IMR-90 (cell line): ENCODE data around the gene PRICKLE2. TPM values are rescaled to one million over a fixed set of nuclear protein-coding genes. Genes with fewer than 3 reads are reported as not detected.
A peak's percentile ranks its signal among the peaks of the same experiment; 100 is the strongest.

ENCODE experiments used
- ATAC-seq: fragments of 200-7000 bp; cut with Tn5 transposase; 2 replicates; pipeline ENCODE4 v1.9.1; 2020; ENCODE audit warnings: low read depth, mild to moderate bottlenecking, moderate library complexity
- BruUV-seq: library from RNA; stranded (reverse); fragments of 400-500 nt; replicated peaks from 2 replicates; lab custom pipeline; 2021; lab: Mats Ljungman, UMichigan
- CTCF ChIA-PET: fragments of 300-600 bp; formaldehyde crosslinking; extraction: SDS; loops from one replicate; lab custom pipeline; 2021; ENCODE audit warnings: antibody characterized with exemption; lab: Yijun Ruan, JAX
- POLR2A ChIA-PET: fragments of 300-600 bp; sonication (Branson Sonifier 250); formaldehyde crosslinking; loops from one replicate; lab custom pipeline; 2022; ENCODE audit warnings: antibody characterized with exemption; ENCODE audit not compliant: unreplicated experiment; lab: Charles Lee
- DNase-seq: peaks from one replicate; pipeline ENCODE4 v3.0.0; 2013
- H2AFZ ChIP-seq: replicated peaks from 2 replicates; pipeline ENCODE3; 2013; ENCODE audit warnings: low read length, mild to moderate bottlenecking; ENCODE audit not compliant: poor library complexity
- H2AK5ac ChIP-seq: 2 replicates; pipeline ENCODE4 v1.6.1; 2013; ENCODE audit warnings: low read depth, low read length, inconsistent platforms
- H2AK9ac ChIP-seq: replicated peaks from 2 replicates; pipeline ENCODE3; 2013; ENCODE audit warnings: mild to moderate bottlenecking, low read depth, low read length, moderate library complexity; ENCODE audit not compliant: poor library complexity
- H2BK120ac ChIP-seq: 2 replicates; pipeline ENCODE4 v1.6.1; 2013; ENCODE audit warnings: low read depth, low read length, inconsistent platforms
- H2BK15ac ChIP-seq: 3 replicates; pipeline ENCODE4 v1.6.1; 2013; ENCODE audit warnings: low read depth, low read length, inconsistent platforms
- H2BK20ac ChIP-seq: 2 replicates; pipeline ENCODE4 v1.6.1; 2013; ENCODE audit warnings: low read depth, mild to moderate bottlenecking, inconsistent platforms, low read length, moderate library complexity
- H2BK5ac ChIP-seq: 2 replicates; pipeline ENCODE4 v1.6.1; 2013; ENCODE audit warnings: mild to moderate bottlenecking, low read depth, low read length, inconsistent platforms; ENCODE audit not compliant: poor library complexity, severe bottlenecking
- H3K14ac ChIP-seq: replicated peaks from 2 replicates; pipeline ENCODE4 v1.6.1; 2013; ENCODE audit warnings: low read depth, low read length, inconsistent platforms
- H3K18ac ChIP-seq: 2 replicates; pipeline ENCODE4 v1.6.1; 2013; ENCODE audit warnings: low read depth, low read length, control low read depth
- H3K23ac ChIP-seq: 2 replicates; pipeline ENCODE4 v1.6.1; 2013; ENCODE audit warnings: low read depth, low read length, inconsistent platforms
- H3K27ac ChIP-seq: 2 replicates; pipeline ENCODE4 v1.5.1; 2013; ENCODE audit warnings: mild to moderate bottlenecking, control low read depth, low read length; ENCODE audit not compliant: insufficient read depth
- H3K27me3 ChIP-seq: 2 replicates; pipeline ENCODE4 v1.6.1; 2013; ENCODE audit warnings: low read length; ENCODE audit not compliant: control insufficient read depth, insufficient read depth
- H3K36me3 ChIP-seq: 2 replicates; pipeline ENCODE4 v1.6.1; 2013; ENCODE audit warnings: low read length, mixed read lengths; ENCODE audit not compliant: control insufficient read depth, insufficient read depth
- H3K4ac ChIP-seq: 2 replicates; pipeline ENCODE4 v1.6.1; 2013; ENCODE audit warnings: low read depth, low read length, inconsistent platforms
- H3K4me1 ChIP-seq: 2 replicates; pipeline ENCODE4 v1.6.1; 2013; ENCODE audit warnings: low read length, mixed read lengths; ENCODE audit not compliant: control insufficient read depth, insufficient read depth
- H3K4me2 ChIP-seq: 2 replicates; pipeline ENCODE4 v1.6.1; 2013; ENCODE audit warnings: low read depth, mild to moderate bottlenecking, control low read depth, low read length, moderate library complexity
- H3K4me3 ChIP-seq: 2 replicates; pipeline ENCODE4 v1.5.1; 2013; ENCODE audit warnings: low read depth, mild to moderate bottlenecking, control low read depth, low read length, moderate library complexity; ENCODE audit not compliant: insufficient read depth
- H3K56ac ChIP-seq: 2 replicates; pipeline ENCODE4 v1.6.1; 2013; ENCODE audit warnings: low read length, inconsistent platforms; ENCODE audit not compliant: insufficient read depth; ENCODE audit errors: extremely low read depth
- H3K79me1 ChIP-seq, 2 experiments: 2 replicates each; pipeline ENCODE4 v1.6.1; 2013; ENCODE audit warnings: low read length in 2 of 2, inconsistent platforms in 1 of 2, low read depth in 1 of 2
- H3K9ac ChIP-seq: 2 replicates; pipeline ENCODE4 v1.6.1; 2013; ENCODE audit warnings: low read depth, low read length, control low read depth
- H3K9me1 ChIP-seq: 2 replicates; pipeline ENCODE4 v1.6.1; 2013; ENCODE audit warnings: low read length, inconsistent platforms; ENCODE audit not compliant: insufficient read depth
- H3K9me3 ChIP-seq: 2 replicates; pipeline ENCODE4 v1.6.1; 2013; ENCODE audit warnings: low read length; ENCODE audit not compliant: control insufficient read depth, insufficient read depth
- H4K20me1 ChIP-seq: 2 replicates; pipeline ENCODE4 v1.6.1; 2013; ENCODE audit warnings: low read length, inconsistent platforms; ENCODE audit not compliant: insufficient read depth
- H4K5ac ChIP-seq: 2 replicates; pipeline ENCODE4 v1.6.1; 2013; ENCODE audit warnings: mild to moderate bottlenecking, low read depth, low read length, control low read depth
- H4K8ac ChIP-seq, 2 experiments: 2 replicates each; pipeline ENCODE4 v1.6.1; 2013; ENCODE audit warnings: low read depth in 2 of 2, low read length in 2 of 2, control low read depth in 1 of 2, inconsistent platforms in 1 of 2
- H4K91ac ChIP-seq: 2 replicates; pipeline ENCODE4 v1.6.1; 2013; ENCODE audit warnings: low read depth, low read length, inconsistent platforms; ENCODE audit not compliant: insufficient read depth
- BHLHE40 ChIP-seq: fragments of 150-350 bp; IDR thresholded peaks from 2 replicates; pipeline ENCODE4 v1.6.1; 2016; ENCODE audit warnings: mild to moderate bottlenecking, low read depth, low read length
- CHD1 ChIP-seq: IDR thresholded peaks from 2 replicates; pipeline ENCODE4 v1.6.1; 2012; ENCODE audit warnings: low read depth, low read length, improper control_type of control experiment
- FOS ChIP-seq: fragments of 150-350 bp; IDR thresholded peaks from 2 replicates; pipeline ENCODE4 v1.6.1; 2016; ENCODE audit warnings: low read depth, low read length
- POLR2A ChIP-seq: IDR thresholded peaks from 2 replicates; pipeline ENCODE4 v1.6.1; 2012; ENCODE audit warnings: mild to moderate bottlenecking, low read depth, low read length
- RCOR1 ChIP-seq: IDR thresholded peaks from 2 replicates; pipeline ENCODE4 v1.6.1; 2012; ENCODE audit warnings: mild to moderate bottlenecking, low read length, improper control_type of control experiment; ENCODE audit not compliant: insufficient replicate concordance
- RFX5 ChIP-seq: IDR thresholded peaks from 2 replicates; pipeline ENCODE4 v1.8.0; 2012; ENCODE audit warnings: low read depth, mild to moderate bottlenecking, low read length, moderate library complexity
- WGBS, 2 experiments: methylation state at CpG; one replicate each; pipeline versions ENCODE4 v1.1.5 to v1.1.7; 2013; ENCODE audit warnings: missing lambda C conversion rate in 2 of 2; ENCODE audit not compliant: insufficient read length in 1 of 2; ENCODE audit errors: extremely low coverage in 2 of 2; 5-methylcytosine and 5-hydroxymethylcytosine counted together
- dilution Hi-C: fragments of 300-500 bp; cut with HindIII; formaldehyde crosslinking; loops from one replicate; pipeline ENCODE4 v1.14.3; 2018; ENCODE audit warnings: low sequenced_read_pairs; ENCODE audit not compliant: unreplicated experiment
- in situ Hi-C: fragments of 300-500 bp; cut with MboI; formaldehyde crosslinking; loops from 3 replicates; pipeline ENCODE4 v1.14.3; 2019; ENCODE audit warnings: low sequenced_read_pairs, inconsistent platforms, mixed read lengths
- intact Hi-C: fragments of 100-400 bp; cut with micrococcal nuclease; formaldehyde crosslinking; loops from 2 replicates; pipeline ENCODE4 v1.10.0; 2022
- polyA plus RNA-seq, 3 experiments: library from polyadenylated mRNA; depleted of rRNA; stranded (reverse); fragments of >200 nt; gene quantifications; 2 replicates each; pipeline ENCODE4 v1.2.3, GENCODE V29; 2012; ENCODE audit warnings: low replicate concordance in 1 of 3
- total RNA-seq: library from RNA; depleted of rRNA; stranded (reverse); fragments of >200 nt; gene quantifications from 2 replicates; pipeline ENCODE4 v1.2.3, GENCODE V29; 2012
- TF ChIP-seq, protein P1 (sequence below): conservative IDR thresholded peaks from 2 replicates; pipeline ENCODE4 v1.5.1; 2012; ENCODE audit warnings: mild to moderate bottlenecking, low read depth, low read length, improper control_type of control experiment

Gene PRICKLE2
- total and polyA plus RNA-seq, 2 of the 4 experiments (the other 2 are of a cell fraction) = 4.1 to 14.2 TPM

DNA sequence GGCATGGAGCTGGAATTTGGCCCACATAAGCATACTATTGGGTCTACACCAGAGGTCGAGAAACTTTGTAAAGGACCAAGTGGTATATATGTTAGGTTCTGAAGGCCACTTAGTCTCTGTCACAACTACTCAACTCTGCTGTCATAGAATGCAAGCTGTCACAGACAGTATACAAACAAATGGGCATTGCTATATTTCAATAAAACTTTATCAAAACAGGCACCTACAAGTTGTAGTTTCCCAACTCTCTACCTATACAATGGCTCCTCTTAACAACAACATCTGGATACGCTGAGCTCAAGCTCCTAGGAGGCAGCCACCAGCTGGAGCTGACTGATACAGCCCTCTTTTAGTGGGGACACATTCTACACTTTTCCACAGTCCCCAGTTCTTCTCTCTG, 15.7 kb upstream of the PRICKLE2 start:
- Histone ChIP-seq H4K91ac (peak overlapping the region; percentile 28; the same call in 1 of the 2 replicates), H3K9me1 (peaks cover 15% of the 10 kb centered on the region), H3K27ac (no peak overlapping the region), H2BK120ac (0 out of 2 replicates have a peak overlapping the region, but pooled peaks have one; percentile 45), H3K79me1 (peaks cover 62 to 77% of the 10 kb centered on the region in 2 experiments), H4K20me1 (no peaks in the 10 kb centered on the region; the same call in 1 of the 2 replicates), H2AFZ (no peak overlapping the region), H2AK5ac (peak overlapping the region; percentile 67), H3K4me3 (no peak overlapping the region), H3K27me3 (no peaks in the 10 kb centered on the region), H2BK20ac (no peak overlapping the region), H2BK5ac (no peak overlapping the region), H3K9me3 (peaks cover 7% of the 10 kb centered on the region; the same call in 1 of the 2 replicates), H3K4ac (peak overlapping the region; percentile 54; the same call in 1 of the 2 replicates), H4K5ac (peak overlapping the region; percentile 5; the same call in 1 of the 2 replicates), H3K56ac (no peak overlapping the region), H2BK15ac (peak overlapping the region; percentile 14; the same call in 1 of the 3 replicates), H3K14ac (peak overlapping the region; percentile 40; the same call in 1 of the 2 replicates), H3K18ac (no peak overlapping the region), H3K23ac (no peak overlapping the region), H2AK9ac (no peak overlapping the region), H3K9ac (no peak overlapping the region), H3K4me1 (peaks cover 13% of the 10 kb centered on the region), H3K36me3 (peaks cover 10% of the 10 kb centered on the region), H3K4me2 (no peak overlapping the region), H4K8ac (peak overlapping the region in 1 of 2 experiments; percentile 26; a peak in 1 of 4 replicates)
- in situ Hi-C loops (no loop called here), dilution Hi-C loops (no loop called here), intact Hi-C loops (no loop called here)
- 100% methylated on average over 1 of the region's 2 CpGs; no CpG with 5 or more reads in 1 of the 2 experiments for WGBS, 2 experiments
- no peak for DNase-seq
- no TSS peak for BruUV-seq
- ChIA-PET POLR2A (no interaction called here), CTCF (interaction anchor here (0.6 kb wide), 1 partner anchor 61 kb away, joined by 3 read pairs; no protein-coding TSS in a partner anchor)
- ATAC-seq = no peak
- TF ChIP-seq POLR2A (no peak), FOS (no peak), BHLHE40 (no peak), RFX5 (no peak), RCOR1 (no peak), CHD1 (no peak)
- TF ChIP-seq, protein P1, sequence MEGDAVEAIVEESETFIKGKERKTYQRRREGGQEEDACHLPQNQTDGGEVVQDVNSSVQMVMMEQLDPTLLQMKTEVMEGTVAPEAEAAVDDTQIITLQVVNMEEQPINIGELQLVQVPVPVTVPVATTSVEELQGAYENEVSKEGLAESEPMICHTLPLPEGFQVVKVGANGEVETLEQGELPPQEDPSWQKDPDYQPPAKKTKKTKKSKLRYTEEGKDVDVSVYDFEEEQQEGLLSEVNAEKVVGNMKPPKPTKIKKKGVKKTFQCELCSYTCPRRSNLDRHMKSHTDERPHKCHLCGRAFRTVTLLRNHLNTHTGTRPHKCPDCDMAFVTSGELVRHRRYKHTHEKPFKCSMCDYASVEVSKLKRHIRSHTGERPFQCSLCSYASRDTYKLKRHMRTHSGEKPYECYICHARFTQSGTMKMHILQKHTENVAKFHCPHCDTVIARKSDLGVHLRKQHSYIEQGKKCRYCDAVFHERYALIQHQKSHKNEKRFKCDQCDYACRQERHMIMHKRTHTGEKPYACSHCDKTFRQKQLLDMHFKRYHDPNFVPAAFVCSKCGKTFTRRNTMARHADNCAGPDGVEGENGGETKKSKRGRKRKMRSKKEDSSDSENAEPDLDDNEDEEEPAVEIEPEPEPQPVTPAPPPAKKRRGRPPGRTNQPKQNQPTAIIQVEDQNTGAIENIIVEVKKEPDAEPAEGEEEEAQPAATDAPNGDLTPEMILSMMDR = no peak
